Fibroblast of the conjunctiva (primary cell): ENCODE measurements around the gene HIP1R.
"Not testable (repeated sequence)": the region's sequence is repeated elsewhere in the genome, so short reads cannot be mapped to it uniquely, and the experiment has no call there.

ENCODE experiments used
- DNase-seq: peaks from one replicate; pipeline ENCODE4 v3.0.0-alpha.2; 2010; ENCODE audit warnings: low read depth

Gene HIP1R

DNA sequence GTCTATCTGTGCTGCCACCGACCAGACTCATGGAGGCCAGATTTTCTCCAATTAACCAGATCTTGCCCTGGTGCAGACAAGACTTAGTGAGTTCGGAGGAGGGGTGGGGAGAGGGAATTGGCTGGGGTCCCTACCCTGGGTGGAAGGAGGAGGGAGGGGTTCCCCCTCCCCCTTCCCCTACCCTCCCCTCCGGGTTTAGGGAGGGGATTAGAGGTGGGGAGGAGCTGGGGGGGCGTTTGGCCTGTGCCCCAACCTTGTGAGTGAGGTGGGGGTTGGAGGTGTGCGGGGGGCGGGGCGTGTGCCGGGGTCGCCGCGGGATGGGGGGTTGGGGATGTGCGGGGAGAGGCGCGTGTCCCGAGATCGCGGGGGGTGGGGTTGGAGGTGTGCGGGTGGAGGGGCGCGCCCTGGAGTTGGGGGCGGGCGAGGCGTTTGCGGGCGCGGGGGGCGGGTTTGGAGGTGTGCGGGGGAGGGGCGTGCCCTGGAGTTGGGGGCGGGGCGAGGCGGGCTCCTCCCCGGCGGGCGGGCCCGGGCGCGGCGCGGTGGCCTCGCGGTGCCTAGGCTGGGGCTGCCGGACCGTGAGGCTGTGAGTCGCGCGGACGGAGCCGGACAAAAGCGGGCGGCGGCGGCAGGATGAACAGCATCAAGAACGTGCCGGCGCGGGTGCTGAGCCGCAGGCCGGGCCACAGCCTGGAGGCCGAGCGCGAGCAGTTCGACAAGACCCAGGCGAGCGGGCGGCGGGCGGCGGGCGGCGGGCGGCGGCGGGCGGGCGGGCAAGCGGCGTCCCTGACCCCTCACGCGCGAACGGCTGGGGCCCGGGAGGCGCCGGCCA, at the start of gene HIP1R:
HIP1R (plus strand) TSS at position 537 of the 829 bp plus-strand sequence; CDS start at position 631, 94 bp downstream.
- no peak for DNase-seq

- DNase-seq = no peak
Measured at GRCh38 chr12:122785503-122785902, 49.8 kb upstream of the HIP1R start.

DNA sequence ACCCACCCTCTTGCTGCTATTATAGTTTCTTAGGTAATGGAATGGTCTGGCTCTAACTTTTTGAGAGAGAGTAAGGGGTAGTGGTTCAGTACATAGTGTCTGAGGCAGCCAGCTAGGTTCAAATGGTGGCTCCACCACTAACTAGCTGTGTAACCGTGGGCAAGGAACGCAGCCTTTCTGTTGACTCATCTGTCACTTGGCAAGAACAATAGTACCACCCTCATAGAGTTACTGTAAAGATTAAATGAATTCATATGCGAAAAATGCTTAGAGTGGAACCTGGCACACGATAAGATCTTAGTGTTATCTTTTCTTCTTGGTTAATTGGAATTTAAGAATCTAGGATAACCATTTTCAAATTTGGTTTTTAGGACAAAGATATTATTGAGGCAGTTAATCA, 46.9 kb upstream of the HIP1R start:
- DNase-seq = peak; percentile 20

DNA sequence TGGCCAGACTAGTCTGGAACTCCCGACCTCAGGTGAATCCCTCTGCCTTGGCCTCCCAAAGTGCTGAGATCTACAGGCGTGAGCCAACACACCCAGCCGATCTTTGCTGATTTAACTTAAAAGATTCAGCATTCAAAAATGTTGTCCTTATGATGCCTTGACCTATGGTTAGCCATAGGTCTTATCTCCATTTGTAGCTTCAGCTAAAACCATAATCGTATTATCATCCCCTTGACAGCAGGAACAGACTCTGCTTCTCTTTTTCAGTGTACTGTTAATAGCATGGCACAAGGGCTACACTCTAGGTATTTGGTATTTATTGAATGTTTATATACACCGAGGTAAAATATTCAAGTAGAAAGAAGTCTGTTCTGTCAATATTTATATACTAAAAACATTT, 45.6 kb upstream of the HIP1R start:
- no peak for DNase-seq

- DNase-seq = no peak
Measured at GRCh38 chr12:122790393-122791075, 44.7 kb upstream of the HIP1R start.

DNA sequence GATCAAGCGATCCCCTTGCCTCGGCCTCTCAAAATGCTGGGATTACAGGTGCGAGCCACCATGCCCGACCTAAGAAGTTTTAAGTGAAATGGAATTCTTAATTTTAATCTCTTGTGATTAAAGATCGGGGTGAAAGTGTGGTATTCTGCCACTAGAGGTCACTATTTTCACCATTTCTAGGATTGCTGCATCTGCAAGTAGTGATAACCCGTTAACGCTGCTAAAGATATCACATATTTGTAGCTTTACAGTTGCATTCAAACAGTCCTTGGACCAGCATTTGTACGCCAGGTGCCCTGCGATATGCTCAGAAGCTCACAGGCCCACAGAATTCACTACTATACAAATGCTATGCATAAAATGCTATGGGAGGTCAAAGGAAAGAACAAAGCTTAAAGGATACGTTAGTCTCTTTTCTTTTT, 41.6 kb upstream of the HIP1R start:
- DNase-seq = peak; percentile 44

DNA sequence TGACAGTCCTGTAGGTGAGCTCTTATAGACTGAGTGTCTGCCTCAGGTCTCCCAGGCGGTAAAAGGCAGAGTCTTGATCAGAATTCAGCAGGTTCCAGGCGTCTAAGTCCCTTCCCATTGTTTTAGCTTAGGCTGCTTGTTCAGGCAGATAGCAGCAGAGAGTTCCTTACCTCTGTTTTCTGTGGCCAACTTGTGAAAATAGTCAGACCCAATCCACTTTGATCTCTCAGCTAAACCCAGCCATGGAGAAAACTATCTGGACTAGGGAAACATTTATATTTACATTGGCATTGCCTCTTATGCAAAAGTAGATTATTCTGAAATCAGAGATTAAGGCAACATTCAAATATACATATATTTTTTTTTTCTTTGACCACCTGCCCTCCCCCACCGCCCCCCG, 39.5 kb upstream of the HIP1R start:
- no peak for DNase-seq

GRCh38 chr12:122799641-122800243, 35.5 kb upstream of the HIP1R start:
- no peak for DNase-seq

DNA sequence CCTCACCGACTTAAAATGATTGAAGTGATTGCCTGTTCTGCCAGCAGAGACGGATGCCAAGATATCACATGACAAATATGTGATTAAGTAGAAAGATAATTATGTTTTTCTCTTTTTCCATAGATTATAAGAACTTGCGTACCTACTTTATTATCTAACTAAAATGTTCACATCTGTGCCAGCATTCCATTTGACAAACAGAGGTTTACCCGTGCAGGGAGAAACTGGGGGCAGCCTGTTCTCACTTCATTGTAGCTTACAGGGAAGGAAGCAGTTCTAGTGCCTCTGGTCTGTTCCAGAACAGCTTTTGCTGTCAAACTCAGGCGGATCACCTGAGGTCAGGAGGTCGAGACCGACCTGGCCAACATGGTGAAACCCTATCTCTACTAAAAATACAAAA, 31.3 kb upstream of the HIP1R start:
- no peak for DNase-seq

DNA sequence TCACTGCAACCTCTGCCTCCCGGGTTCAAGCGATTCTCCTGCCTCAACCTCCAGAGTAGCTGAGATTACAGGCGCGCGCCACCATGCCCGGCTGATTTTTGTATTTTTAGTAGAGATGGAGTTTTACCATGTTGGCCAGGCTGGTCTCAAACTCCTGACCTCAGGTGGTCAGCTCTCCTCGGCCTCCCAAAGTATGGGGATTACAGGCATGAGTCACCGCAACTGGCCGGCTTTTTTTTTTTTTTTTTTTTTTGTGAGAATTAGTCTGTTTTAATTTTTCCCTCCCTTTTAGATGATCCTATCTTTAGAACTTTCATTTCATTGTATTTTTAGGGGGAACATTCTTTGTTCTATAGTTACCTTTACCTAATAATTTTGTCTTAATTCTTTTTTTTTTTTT, 30.3 kb upstream of the HIP1R start:
- not testable (repeated sequence) for DNase-seq

DNA sequence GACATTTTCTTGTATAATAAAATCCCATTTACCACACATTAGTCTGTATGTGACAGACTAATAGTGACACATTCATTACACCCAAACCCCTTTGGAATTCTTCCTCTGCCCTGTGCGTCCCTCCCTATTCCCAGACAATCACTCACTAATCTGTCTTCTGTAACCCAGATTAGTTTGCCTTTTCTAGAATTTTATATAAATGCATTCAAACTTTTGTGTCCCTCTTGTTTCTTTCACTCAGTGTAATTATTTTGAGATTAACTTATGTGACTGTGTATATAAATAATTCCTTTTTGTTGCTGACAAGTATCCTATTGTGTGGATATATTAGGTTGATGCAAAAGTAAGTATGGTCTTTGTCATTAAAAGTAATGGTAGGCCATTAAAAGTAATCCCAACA, 27.6 kb upstream of the HIP1R start:
- no peak for DNase-seq

GRCh38 chr12:122811777-122812176, 23.5 kb upstream of the HIP1R start:
- DNase-seq = no peak

GRCh38 chr12:122813310-122813713, 21.9 kb upstream of the HIP1R start:
- DNase-seq = no peak

- DNase-seq = no peak
Measured at GRCh38 chr12:122819209-122819785, 16.0 kb upstream of the HIP1R start.

DNA sequence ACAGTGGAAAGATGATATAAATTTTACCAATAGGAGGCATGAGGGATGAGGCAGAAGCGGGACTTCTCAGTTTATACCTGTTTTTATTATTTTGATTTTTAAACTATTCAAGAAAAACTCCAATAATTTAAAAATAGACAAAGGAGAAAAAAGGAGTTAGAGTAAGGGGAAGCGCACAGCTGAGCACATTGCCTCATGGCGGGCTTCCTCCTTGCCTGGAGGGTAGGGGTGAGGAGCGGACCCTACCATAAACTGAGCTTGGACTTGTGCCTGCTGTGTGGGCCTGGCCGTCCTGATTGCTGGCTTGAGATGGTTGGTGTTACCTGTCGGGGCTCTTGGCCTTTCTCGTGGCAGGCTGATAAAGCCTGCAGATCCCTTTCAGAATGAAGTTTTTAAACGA, 15.1 kb upstream of the HIP1R start:
- no peak for DNase-seq

DNA sequence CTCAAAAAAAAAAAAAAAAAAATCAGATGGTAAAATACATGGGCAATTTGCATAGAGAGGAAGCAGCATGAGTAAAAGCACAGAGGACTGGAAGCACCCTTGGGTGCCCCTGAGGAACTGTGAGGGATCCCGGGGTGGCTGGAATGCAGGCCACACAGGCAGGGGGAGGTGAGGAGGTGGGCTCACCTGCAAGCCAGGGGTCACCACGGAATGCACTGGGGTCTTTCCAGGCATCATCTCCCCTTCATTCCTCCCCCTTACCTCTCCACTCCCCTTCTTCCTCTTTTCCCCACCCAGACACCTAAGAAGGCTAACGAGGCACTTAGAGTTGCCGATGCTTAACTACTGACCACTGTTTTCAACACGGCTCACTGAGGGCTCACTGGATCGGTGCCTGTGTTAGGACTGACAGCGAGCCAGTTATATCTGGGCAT, 14.4 kb upstream of the HIP1R start:
- no peak for DNase-seq

DNA sequence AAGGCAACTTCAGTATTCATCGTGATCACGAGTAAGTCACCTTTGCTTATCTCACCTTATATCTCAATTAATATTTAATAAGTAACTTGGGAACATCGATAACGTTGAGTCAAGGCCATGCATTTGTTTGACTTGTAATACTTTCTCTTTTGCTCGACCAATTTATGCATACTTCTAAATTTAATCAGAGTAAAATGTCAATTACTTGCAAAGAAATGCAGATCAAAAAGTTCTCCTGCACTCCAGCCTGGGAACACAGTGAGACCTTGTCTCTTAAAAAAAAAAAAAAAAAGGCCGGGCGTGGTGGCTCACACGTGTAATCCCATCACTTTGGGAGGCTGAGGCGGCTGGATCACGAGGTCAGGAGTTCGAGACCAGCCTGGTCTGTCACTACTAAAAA, 11.8 kb upstream of the HIP1R start:
- no peak for DNase-seq

DNA sequence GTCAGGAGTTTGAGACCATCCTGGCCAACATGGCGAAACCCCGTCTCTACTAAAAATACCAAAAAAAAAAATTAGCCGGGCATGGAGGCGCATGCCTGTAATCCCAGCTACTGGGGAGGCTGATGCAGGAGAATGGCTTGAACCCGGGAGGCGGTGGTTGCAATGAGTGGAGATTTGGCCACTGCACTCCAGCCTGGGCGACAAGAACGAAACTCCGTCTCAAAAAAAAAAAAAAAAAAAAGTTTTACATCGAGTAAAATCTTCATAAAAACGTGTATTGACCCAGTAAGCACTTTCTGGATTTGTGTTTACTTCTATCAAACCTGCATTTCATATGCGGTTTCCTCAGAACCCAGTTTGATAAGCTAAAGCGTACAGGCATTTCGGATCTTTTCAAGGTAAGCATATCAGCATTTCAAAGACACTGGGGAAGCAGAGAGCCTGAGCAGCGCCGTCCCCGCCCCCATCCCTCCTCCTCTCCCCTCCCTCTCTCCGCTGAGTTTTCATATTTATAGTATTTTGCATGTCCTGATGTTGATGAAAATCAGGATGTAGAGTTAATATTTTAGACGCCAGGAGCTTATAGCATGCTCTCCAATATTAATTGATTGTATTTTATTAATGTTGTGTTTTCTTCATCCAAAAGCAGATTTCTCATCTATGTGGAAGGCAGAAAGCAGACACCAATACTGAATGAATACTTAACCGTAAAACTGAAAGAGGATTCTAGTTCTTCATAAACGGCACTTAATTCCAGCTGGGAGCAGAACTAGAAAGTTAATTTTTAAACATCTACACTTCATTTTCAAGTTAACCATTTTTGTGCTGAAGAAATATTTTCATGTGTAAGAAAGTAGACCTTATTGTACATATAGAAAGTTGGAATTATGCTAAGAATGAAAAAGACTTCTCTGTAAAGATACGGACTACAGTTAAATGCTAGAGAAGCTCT, 9.2 kb upstream of the HIP1R start:
- no peak for DNase-seq

DNA sequence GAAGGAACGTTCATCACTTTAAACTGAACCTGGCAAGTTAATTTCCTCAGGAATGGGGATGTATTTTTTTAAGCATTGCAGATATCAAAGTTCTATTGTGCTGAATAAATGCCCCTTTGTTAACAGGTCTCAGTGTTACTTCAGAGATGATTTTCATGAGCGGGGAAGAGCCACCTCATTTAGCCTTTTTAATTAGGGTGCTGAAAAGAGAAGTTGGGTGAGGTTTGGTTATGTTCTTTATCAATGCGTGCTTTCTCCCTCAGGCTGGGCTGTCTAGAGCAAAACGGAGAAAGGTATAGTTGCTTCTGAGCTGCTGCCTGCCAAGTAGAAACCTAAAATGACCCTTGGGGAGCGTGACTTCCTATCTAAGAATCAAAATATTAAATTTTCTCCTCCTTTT, 8.0 kb upstream of the HIP1R start:
- no peak for DNase-seq

DNA sequence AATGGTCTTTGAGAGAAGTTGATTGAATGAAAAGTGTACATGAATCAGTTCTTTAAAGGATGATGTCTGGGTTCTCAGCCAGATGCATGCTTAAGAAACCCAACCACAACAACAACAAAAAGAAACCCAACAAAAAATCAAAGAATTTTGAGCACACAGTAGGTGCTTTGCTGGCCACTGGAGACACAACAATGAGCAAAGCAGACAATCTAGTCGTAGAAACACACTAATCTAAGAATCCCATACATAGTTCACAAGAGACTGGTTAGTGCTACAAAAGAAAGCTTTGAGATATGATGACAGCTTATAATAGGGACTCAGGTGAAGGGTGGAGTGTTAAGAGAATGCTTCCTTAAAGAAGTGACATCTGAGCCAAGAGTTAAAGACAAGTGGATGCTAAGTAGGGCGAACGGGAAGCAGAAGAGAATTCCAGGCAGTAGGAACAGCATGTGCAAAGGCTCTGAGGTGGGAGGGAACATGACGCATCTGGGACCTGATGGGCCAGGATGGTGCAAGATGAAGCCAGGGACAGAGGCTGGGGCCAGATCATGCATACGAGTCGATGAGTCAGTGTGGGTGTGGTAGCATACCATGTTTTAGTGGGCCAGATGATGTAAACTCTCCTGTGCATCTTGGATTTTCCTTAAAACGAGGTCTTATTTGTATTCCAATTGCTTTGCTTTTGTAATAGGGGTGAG, 4.6 kb upstream of the HIP1R start:
- peak; percentile 94 for DNase-seq
